Measurements from ENCODE around the gene EFHD2.
A peak's percentile ranks its signal among the peaks of the same experiment; 100 is the strongest.

Gene EFHD2

GRCh38 chr1:15380601-15381508 lies 28.8 kb upstream of the EFHD2 start:
- H3K4me3 ChIP-seq (replicated peaks; ENCODE audit: low read depth, low read length): no peak overlapping the region
- no peak for TF ChIP-seq CTCF (IDR thresholded peaks at IDR 0.05; ENCODE audit: insufficient read depth, low read length, poor library complexity, severe bottlenecking)
- no peak for DNase-seq (ENCODE audit: extremely low read depth, insufficient read length)
- H3K36me3 ChIP-seq (ENCODE audit: control insufficient read depth, insufficient read depth, low read length): no peaks in the 10 kb centered on the region
- no peaks in the 10 kb centered on the region; the same call in 1 of the 2 replicates for H3K27me3 ChIP-seq (replicated peaks; ENCODE audit: control insufficient read depth, insufficient read depth, low read length)

GRCh38 chr1:15381805-15382204 lies 27.9 kb upstream of the EFHD2 start:
- no peak for DNase-seq (ENCODE audit: extremely low read depth, insufficient read length)
- Histone ChIP-seq H3K27me3 (replicated peaks; ENCODE audit: control insufficient read depth, insufficient read depth, low read length) (no peaks in the 10 kb centered on the region; the same call in none of the 2 replicates), H3K36me3 (ENCODE audit: control insufficient read depth, insufficient read depth, low read length) (no peaks in the 10 kb centered on the region), H3K4me3 (replicated peaks; ENCODE audit: low read depth, low read length) (no peak overlapping the region)
- no peak for TF ChIP-seq CTCF (IDR thresholded peaks at IDR 0.05; ENCODE audit: insufficient read depth, low read length, poor library complexity, severe bottlenecking)

DNA sequence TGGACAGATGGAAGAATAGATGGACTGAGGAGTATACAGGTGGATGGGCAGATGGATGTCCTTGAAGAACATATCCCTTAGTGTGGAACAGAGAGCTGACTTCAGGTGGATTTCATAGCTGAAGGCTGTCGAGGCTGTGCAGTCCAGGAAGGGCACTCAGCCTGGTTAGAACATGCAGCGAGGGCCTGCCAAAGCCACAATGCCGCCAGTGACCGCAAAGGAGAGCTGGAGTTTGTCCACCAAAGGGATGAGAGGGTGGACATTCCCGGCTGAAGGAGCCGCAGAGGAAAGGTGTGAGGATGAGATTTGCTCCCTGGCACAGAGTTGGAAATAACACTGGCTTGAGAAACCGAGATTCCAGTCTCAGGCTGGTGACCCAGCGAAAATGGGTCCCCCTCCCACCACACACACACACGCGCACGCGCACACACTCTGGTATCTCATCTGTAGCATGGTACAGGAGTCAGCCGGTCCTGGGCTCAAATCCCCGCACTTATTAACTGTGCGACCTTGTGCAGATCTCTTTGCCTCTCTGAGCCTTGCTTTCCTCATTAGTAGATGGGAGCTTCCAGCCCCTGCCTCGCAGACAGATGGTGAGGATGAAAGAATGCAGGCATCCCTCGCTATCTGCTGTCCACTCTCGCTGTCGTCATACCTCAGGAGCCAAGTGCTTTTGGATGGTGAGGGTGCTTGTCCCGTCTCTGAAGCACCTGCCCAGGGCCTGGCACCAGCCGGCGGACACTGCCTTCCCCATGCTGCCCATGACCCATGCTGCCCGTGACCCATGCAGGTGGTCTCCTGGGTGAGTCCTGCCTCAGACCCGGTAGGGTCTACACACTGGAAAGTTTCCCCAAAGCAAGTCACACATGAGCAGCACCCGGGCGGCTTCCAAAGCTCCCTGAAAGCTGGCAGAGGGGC lies 26.8 kb upstream of the EFHD2 start:
- DNase-seq (ENCODE audit: extremely low read depth, insufficient read length): no peak
- H3K4me3 ChIP-seq (replicated peaks; ENCODE audit: low read depth, low read length): no peak overlapping the region
- TF ChIP-seq CTCF (IDR thresholded peaks at IDR 0.05; ENCODE audit: insufficient read depth, low read length, poor library complexity, severe bottlenecking): no peak
- no peaks in the 10 kb centered on the region; the same call in none of the 2 replicates for H3K27me3 ChIP-seq (replicated peaks; ENCODE audit: control insufficient read depth, insufficient read depth, low read length)
- no peaks in the 10 kb centered on the region for H3K36me3 ChIP-seq (ENCODE audit: control insufficient read depth, insufficient read depth, low read length)

- DNase-seq (ENCODE audit: extremely low read depth, insufficient read length): no peak
- H3K27me3 ChIP-seq (replicated peaks; ENCODE audit: control insufficient read depth, insufficient read depth, low read length): no peaks in the 10 kb centered on the region; the same call in none of the 2 replicates
- no peak for TF ChIP-seq CTCF (IDR thresholded peaks at IDR 0.05; ENCODE audit: insufficient read depth, low read length, poor library complexity, severe bottlenecking)
- no peak overlapping the region for H3K4me3 ChIP-seq (replicated peaks; ENCODE audit: low read depth, low read length)
- H3K36me3 ChIP-seq (ENCODE audit: control insufficient read depth, insufficient read depth, low read length): no peaks in the 10 kb centered on the region
Observed at GRCh38 chr1:15383810-15384209, 25.9 kb upstream of the EFHD2 start.

DNA sequence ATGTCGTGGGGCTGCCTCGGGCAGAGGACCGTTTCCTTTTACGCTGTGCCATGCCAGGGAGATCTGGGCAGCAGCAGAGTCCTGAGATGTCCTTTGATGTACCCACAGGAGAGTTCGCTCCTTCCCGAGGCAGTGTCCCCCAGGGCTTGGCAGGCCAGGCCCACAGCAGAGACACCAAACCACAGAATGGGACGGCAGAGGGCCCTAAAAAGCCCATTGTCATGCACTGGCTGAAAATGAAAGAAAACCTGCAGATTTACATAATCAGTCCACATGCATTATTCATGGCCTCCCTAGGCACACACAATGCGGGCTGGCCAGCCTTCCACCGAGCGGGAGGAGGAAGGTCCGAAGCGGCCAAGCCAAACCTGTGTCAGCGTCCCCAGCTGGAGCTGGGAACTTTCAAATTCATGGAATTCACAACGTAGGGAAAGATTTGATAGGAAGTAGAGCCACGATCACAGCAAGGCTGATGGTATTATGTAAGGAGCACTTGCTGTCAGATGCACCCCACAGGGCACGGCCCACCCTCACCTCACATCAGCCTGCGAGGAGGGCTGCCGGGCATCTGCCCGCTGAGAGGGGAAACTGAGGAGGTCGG lies 25.3 kb upstream of the EFHD2 start:
- Histone ChIP-seq H3K36me3 (ENCODE audit: control insufficient read depth, insufficient read depth, low read length) (no peaks in the 10 kb centered on the region), H3K27me3 (replicated peaks; ENCODE audit: control insufficient read depth, insufficient read depth, low read length) (no peaks in the 10 kb centered on the region; the same call in none of the 2 replicates), H3K4me3 (replicated peaks; ENCODE audit: low read depth, low read length) (no peak overlapping the region; the same call in 1 of the 2 replicates)
- DNase-seq (ENCODE audit: extremely low read depth, insufficient read length): peak; percentile 23
- TF ChIP-seq CTCF (IDR thresholded peaks at IDR 0.05; ENCODE audit: insufficient read depth, low read length, poor library complexity, severe bottlenecking): no peak
